NCI-H146 treated with DMSO at 0.1 percent for 48 hours (cell line): ENCODE measurements around the gene RNASEL.

Source experiments
- DNase-seq: peaks from one replicate; lab custom pipeline; 2025; ENCODE audit not compliant: unreplicated experiment; lab: John Stamatoyannopoulos, UW

RNASEL gene

DNA sequence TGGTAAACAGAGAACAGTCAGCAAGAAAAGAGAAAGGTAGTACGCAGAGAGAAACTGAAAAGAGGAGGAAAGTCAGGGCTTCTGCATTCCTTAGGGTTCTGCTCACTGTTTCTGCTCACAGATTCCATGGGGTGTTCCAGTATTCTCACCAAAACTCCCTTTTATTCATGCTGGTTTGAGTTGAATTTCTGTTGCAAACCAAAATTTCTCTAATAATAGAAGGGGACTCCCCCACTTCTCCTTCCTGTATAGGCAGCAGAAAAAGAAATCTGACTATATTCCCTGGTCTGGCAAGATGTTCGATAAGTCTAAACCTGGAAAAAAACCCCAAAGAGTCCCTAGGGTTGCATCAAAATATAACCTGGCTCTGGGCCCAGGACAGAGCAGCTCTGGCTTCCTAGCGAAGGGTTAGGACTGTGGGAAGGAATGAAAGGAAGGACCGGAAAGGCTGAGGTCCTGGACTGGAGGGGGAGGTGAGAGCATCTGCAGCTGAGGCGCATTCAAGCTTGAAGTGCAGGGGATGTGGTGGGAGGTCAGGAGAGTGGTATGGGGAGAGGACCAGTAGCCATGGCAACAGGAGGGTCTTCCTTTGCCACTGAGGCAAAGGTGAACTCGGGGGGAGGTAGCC, 34.0 kb upstream of the RNASEL start:
- no peak for DNase-seq

DNA sequence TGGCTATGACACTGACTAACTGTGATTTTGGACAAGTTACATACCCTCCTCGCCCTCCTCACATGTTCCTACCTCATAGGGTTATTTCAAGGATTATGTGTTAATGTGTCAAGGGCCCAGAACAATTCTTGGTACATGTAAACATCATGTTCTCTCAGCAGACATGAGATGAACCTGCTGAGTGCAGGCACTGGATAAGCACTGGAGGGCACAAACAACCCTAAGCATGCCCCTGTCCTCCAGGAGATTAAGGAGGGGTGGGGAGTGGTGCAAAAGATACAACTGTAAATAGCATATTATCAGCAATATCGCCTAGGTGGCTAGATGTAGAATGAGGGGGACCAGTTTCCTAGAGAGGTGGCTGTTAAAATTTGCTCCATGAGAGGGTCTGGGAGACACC, 32.9 kb upstream of the RNASEL start:
- no peak for DNase-seq

DNA sequence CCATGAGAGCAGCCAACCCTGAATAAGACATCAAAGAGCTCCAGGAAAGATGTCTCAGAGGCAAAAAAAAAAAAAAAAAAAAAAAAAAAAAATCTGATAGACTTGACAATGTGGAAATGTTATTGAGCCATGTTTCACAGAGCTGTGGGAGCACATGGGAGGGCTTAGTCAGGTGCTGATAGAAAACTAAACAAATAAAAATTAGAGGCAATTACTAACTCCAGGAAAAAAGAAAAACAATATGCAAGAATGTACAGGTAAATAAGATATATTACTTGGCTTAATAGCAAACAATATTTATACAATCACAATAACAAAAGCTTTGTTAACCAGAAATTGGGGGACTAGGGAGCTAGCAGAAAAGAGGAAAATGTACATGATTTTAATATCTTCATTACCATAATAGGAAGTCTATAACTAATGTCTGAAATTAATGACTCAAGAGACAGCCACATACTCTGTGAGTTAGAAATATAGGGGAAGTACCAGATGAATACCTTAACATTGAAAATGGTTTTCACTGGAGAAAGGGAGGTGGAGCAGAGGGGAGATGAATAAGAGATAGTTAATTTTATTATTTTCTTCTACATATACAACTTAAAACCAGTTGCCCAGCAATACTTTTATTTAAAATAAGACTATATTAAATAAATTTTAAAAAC, 32.0 kb upstream of the RNASEL start:
- no peak for DNase-seq

DNA sequence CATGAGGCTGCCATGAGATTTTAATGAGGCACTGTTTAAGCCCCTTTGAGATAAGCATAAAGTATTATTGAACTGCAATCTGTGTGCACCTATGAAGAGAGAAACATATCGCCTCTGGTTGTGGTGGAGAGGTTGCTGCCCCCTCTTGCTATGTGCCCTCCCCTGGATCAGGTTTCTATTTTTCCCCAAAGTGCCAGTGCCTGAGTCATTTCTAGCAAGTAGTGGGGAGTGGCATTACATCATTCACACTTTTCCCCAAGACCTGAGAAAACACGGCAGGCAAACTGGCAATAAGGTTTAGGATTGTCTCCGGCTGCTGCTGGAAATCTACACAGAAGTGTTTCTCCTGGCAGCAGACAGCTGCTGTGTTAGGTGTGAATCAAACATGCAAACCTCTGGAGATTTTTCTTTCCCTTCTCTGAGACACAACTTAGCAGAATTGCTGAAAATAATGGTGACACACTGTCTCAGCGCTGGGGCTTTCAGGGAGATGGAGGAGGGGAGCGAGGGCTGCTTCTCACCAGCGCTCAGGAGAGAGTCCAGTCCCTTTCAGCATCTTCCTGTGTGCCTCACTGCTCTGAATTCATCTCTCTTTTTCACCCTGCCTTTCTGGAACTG, 28.8 kb upstream of the RNASEL start:
- DNase-seq, result no peak

DNA sequence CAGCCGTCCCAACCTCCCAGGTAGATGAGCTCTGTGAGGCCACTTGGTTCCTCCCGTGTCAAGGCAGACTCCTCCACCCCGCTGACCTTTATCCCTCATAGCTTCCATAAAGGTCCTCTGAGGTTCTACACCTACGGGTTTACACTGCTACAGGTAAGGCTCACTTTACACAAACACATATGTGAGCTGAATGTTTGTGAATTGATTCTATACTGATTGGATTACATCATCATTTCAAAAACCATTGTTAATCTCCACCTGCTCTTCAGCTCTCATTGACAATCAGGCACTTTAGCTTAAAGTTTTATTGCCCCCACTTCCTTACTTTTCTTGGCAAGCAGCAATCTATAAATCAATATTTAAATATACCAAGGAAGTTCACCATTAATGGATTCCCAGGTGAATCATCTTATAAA, 28.0 kb upstream of the RNASEL start:
- DNase-seq, result peak; percentile 53

DNA sequence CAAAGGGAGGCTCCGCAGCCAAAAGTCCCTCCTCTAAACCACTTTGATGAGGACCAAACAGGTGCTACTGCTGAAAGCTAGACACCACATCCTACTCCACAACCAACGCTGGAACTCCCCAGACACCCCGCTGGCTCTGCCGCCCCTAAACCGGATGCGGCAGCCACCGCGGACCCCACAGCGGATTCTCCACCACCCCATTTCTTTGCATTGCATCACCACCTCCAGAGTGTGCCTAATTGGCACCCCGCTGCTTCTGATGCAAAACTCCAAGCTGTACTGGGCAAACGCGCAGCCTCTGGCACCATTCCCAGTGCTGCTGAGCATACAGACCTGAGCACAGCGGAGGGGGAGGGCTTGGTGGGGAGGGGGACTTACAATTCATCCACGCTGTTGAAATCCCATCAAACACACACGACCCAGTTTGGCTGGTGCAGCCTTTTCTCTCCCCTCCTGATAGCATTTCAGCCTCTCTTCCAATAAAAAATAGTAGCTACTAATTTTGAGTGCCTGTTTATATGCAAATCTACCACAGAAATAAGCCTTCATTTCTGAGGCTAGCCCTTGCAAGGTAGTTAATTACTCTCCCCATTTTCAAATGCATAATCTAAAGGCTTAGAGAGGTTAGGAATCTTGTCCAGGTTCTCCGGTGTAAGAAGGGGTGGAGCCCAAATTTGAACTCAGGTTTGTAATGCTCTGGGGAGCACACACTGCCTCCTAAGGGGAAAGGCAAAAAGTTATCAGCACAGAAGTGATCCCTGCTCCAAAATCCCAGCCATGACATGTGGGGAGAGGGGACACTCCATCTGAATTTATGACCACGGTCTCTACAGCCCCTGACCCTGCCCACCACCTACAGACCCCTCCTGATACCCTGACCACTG, 27.3 kb upstream of the RNASEL start:
- peak; percentile 84 for DNase-seq

DNA sequence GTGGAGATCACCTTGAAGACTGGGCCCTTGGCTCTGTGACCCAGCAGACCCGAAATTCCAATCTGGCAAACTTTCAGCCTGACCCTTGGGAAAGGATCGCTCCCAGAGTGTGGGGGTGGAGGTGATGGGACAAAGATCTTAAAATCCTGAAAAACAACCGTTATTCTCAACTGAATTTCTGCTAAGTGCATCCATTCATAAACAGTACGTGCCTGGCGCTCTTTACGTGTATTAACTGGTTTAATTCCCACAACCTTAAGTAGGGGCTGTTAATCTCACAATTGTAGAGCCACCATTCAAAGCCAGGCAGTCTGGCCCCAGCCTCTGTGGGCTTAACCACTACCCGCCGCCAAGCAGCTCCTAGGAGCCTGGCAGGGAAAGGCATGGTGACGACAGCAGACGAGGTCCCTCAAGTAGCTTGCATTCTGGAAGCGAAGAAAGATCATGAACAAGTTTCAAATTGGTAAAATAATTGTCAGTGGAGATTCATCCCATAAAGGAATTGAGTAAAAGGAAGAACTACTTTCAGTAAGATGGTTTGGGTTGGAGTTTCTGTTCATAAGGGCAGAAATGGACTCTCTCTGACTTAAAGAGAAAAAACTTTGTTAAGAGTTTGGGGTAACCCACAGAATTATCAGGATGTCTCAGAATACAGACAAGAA, 26.5 kb upstream of the RNASEL start:
- DNase-seq, result peak; percentile 71

DNA sequence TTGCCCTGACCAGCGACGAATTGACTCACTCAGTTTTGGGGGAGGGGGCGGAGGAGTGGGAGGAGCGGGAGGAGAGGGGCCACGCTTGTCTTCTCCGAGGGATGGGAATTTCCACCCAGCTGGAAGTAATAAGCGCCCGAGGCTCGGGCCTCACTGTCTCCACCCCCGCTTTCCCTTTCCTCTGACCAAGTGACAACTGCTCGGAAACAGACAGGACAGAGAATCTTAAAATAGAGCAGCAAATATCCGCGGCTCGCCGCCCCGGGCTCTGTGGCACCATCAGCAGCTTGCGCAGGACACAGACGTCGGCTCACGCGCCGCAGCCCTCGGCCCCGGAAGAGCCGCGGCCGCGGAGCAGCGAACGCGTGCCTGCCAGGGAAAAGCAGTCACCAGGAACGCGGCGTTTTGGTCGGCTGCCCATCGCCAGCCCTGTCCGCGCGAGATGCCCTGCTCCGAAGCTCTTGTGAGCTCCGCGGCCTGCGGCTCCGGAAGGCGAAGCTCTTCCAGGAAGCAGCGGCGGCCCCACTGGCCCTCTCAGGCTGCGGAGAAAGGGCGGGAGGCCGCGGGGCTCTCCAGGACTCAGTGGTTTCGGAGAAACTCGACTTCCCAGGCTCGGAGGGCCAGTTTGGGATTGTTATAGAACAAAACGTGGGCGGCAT, 25.9 kb upstream of the RNASEL start:
- peak; percentile 62 for DNase-seq

DNA sequence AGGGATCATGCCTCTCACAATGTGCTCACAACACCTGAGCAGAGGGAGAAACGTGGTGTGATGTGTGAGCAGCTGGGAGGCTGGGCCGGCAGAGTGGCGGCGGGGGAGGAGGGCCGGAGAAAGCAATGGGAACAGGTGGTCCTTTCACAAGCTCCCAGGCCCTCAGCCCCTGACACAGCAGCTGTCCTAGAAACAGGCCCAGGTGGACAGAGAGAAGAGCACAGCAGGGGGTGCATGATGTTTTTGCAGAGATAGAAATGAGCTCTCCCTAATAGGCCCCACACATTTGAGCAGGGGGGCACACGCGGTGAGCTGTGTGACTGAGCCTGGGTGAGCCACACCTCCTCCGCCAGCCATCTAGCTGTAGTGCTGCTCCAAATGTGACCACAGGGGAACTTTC, 22.7 kb upstream of the RNASEL start:
- peak; percentile 96 for DNase-seq

DNA sequence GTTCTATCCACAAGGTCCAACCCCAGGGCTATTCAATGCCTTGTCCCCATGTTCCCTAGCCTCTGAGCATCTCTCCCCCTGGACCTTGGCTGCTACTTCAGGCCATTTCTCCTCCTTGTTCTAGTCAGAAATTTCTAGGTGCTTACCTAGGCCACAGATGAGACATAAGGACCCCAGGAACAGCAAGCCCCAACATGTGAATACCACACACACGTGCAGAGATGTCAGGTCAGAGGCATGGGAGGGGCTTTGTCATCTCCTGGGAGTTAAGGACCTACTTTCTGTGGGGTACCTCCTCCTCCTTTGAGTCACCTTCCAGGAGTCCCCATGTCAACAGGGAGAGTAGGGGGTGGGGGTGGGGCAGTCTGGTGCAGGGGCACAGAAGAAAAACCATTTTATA, 22.3 kb upstream of the RNASEL start:
- DNase-seq, result no peak

DNA sequence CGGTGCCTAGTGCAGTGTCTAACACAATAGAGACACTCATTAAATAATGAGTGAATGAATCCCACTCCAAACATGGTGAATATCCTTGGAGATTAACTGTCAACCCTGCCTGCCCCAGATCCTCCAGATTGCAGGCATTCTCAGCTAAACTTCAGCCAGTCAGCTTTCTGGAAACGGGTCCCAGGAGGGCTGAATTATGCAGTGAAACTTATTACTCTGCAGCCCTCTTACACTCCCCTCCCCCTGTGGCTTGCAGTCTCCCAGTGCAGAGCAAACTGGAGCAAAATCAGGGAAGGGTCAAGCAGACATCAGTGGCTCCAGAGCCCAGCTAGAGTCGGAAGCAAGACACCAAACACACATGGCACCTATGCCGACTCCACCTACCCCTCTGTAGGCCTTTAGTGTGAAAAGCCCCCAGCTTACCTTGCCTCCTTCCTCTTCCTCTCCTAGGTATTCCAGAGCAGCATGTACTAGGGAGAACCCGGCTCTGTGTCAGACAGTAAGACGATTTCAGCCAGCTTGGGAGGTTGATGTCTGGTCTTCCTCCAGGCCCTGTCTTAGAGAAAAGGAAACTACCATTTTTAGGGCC, 21.6 kb upstream of the RNASEL start:
- DNase-seq, result no peak

DNA sequence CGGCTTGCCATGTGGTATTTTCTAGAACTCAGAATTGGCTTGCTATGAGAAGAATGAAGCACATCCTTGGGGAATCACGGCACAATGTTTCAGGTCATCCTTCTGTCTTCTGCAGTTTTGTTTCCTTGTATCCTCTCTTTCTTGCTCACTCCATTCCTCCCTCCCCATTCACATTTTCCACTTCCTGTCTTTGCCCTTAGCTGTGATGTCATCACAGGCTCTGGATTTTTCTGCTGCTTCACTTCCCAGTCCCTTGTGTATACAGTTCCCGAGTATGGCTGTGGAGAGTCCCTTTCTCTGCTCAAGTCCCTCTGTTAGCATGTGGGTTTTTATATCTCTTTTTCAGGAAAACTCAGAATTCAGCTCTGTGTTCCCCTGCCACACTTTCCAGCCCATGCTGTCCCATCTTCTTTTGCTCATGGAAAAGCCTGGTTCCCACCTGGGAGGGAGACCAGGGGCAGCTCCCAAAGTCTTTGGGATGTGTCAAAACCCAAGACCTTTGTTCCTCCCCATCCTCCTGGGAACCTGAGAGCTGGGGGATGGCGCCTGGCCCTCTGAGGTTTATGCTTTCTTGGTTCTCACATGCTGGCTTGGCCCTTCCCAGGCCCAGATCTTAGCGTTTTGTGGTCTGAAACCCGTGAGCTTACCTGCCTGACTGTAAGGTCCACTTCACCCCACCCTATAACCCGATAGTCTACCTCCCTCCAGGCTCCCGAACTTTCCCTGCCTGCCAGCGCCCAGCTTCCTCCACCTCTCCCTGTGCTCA, 20.0 kb upstream of the RNASEL start:
- no peak for DNase-seq

DNA sequence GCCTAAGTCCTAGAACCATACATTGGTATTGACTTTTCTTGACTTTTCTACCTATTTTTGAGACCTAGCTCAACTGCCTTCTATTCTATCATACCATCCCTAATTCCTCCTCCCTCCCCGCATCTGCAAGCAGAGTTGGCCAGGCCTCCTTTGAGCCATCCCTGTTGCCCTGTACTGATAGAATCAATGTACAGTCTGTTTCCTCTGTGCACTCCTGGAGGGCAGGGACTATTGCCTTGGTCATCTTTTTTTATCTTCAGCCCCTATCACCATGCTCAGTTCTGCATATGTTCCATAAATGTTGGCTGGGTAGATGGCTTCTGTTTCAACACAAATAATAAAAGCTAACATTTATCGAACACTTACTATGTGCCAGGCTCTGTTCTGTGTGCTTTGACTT, 19.2 kb upstream of the RNASEL start:
- no peak for DNase-seq

DNA sequence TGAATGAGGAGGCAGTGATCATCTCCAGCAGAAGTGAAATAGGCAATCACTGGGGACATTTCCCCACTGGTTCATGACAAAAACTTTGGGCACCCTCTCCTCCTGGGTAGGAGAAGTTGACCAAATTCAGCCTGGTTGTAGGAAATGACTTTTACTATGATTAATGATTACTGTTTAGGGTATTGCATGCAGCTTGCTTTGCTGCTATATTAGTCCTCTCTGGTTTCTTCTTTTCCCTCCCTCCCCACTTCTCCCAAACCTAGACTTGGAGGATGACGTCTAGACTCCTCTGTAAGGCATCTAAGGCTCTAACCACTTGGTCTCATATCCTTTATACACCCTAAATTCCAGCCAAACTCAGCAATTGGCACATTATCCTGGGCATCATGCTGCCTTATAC, 18.5 kb upstream of the RNASEL start:
- DNase-seq, result no peak

DNA sequence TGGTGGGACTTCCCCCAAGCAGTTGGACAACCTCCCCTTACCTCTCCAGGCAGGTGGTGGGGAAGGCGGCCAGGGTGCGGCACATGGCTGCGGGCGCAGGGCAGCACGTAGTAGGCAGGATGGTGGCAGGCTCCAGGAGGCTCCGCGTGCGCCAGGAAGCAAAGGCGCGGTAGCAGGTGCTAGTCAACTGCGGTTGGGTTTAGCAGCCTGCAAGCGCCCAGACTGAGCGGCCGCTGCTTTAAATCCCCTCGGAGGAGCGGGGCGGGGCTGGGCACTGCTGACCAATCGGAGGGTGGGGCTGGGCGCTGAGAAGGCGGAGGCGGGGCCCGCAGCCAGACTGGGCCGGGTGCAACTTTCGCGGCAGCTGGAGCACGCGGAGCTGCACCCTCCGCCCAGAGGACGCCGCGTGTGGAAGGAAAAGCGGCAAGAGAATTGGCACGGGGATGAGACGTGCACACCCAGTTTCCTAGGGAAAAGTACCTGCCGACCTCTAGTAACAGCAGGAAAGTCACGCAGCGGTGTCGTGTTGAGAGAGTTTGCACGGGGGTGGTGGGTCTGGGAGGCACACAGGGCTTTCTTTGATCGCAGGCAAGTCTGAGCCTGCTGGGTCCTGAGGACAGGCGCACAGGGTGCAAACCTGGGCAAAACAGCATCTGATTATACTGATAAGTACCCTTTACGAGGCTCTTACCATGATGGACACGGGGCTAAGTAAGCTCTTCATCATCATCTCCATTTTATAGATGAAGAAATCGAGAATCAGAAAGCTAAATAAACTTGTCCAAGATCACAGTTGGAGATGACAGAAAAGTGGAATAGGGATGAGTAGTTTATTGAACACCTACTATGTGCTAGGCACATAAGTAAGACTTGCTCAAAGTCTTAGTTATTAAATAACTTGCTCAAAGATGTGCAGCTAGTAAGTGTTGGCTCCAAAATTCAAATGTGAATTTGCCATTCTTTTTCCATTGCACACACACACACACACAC, 15.4 kb upstream of the RNASEL start, which contains the start of gene RGS16:
RGS16 (minus strand) TSS at position 215 of the 990 bp plus-strand sequence; CDS start at position 85, 130 bp downstream.
- DNase-seq, result peak; percentile 89

DNA sequence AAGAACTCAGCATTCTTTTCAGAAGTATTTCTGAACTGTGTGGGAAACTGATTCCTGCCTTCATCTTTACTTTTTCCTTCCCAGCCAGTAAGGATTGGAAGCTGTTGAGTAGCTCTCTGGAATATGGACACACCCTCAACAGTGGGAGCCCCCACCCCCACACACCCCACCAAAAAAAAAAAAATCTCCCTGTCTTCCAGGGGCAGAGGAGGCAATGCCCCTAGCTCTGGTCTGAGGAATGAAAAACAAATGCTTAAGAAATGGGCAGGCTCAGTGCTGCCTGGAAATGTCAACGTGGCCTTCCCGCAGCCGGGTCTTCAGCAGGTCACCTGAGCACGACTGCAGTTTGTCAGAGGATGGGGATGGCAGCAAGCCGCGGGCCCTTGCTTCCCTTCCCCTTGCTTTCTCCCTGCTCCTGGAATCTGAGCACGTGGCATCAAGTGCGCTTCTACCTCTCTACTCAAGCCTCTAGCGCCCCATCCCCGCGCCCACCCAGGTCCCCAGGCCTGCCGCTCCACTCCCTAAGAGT, 14.7 kb upstream of the RNASEL start:
- DNase-seq, result no peak

DNA sequence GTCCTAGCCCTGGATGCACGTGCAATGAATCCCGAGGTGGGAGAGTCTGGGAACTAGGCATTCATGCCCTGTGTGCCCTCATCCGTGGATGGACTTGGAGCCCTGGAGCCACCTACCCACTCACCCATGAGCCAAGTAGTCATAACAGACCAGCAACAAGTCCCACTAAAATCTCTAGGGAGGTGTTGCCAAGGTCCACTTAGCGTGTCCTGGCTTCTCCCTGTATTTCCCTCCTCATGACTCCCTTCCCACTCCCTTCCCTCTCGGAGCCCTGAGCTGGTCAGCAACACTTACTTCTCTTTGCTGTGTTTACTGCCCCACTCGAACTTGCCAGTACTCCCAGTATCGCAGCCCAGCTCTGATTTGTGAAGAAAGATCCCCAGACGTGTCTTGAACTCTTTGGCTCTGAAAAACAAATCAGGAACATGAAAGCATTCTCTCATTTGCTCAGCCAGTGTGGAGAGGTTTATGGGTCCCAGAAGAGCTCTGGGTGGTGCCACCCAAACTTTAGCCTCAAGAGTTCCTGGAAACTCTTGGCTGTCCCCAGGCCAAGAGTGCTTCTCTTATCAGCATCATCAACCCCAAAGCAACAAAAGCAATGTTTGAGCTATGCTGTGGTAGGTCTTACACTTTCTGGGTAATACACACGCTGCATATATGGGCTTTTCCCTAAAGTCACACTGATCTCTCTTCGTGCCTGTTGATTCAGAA, 14.0 kb upstream of the RNASEL start:
- DNase-seq, result no peak
